H9 (cell line): Measurements from ENCODE around the gene C1QB. TPM values are rescaled to one million over a fixed set of nuclear protein-coding genes. Genes with fewer than 3 reads are reported as not detected.

Experiments
- DNase-seq: peaks from one replicate; pipeline ENCODE4 v3.0.0-alpha.2; 2017
- H2AFZ ChIP-seq: one replicate; pipeline ENCODE4 v1.6.1; 2013; ENCODE audit warnings: mild to moderate bottlenecking, low read length, control low read depth, moderate library complexity
- H2AK5ac ChIP-seq: 2 replicates; pipeline ENCODE4 v1.6.1; 2013; ENCODE audit warnings: low read length, control low read depth, mixed read lengths; ENCODE audit not compliant: insufficient read length
- H2BK120ac ChIP-seq: one replicate; pipeline ENCODE4 v1.6.1; 2013; ENCODE audit warnings: low read depth, mild to moderate bottlenecking, low read length, control low read depth, inconsistent platforms; ENCODE audit not compliant: poor library complexity, severe bottlenecking
- H2BK12ac ChIP-seq: 2 replicates; pipeline ENCODE4 v1.6.1; 2013; ENCODE audit warnings: low read length, control low read depth, mixed read lengths, low read depth; ENCODE audit not compliant: insufficient read length
- H2BK15ac ChIP-seq: 2 replicates; pipeline ENCODE4 v1.6.1; 2013; ENCODE audit warnings: low read depth, low read length, control low read depth
- H2BK20ac ChIP-seq: one replicate; pipeline ENCODE4 v1.6.1; 2013; ENCODE audit warnings: low read depth, mild to moderate bottlenecking, low read length, control low read depth, inconsistent platforms; ENCODE audit not compliant: poor library complexity, severe bottlenecking
- H2BK5ac ChIP-seq: 2 replicates; pipeline ENCODE4 v1.6.1; 2013; ENCODE audit warnings: low read length, control low read depth, mixed read lengths; ENCODE audit not compliant: insufficient read length
- H3K14ac ChIP-seq: 2 replicates; pipeline ENCODE4 v1.6.1; 2013; ENCODE audit warnings: low read length, control low read depth; ENCODE audit not compliant: insufficient read depth
- H3K18ac ChIP-seq: 2 replicates; pipeline ENCODE4 v1.6.1; 2013; ENCODE audit warnings: low read depth, mild to moderate bottlenecking, mixed read lengths, low read length, control low read depth; ENCODE audit not compliant: insufficient read length
- H3K23ac ChIP-seq: 2 replicates; pipeline ENCODE4 v1.6.1; 2013; ENCODE audit warnings: low read length, control low read depth, mixed read lengths, low read depth; ENCODE audit not compliant: insufficient read length
- H3K23me2 ChIP-seq: 2 replicates; pipeline ENCODE4 v1.6.1; 2013; ENCODE audit warnings: low read depth, mild to moderate bottlenecking, mixed read lengths, low read length, control low read depth; ENCODE audit not compliant: insufficient read length, poor library complexity, severe bottlenecking
- H3K27ac ChIP-seq: 2 replicates; pipeline ENCODE4 v1.5.1; 2013; ENCODE audit warnings: low read length, control low read depth, mixed read lengths, low read depth; ENCODE audit not compliant: insufficient read length
- H3K27me3 ChIP-seq: 2 replicates; pipeline ENCODE4 v1.6.1; 2013; ENCODE audit warnings: low read length, control low read depth, inconsistent platforms; ENCODE audit not compliant: insufficient read depth
- H3K4ac ChIP-seq: 2 replicates; pipeline ENCODE4 v1.6.1; 2013; ENCODE audit warnings: low read depth, mild to moderate bottlenecking, control low read depth, inconsistent platforms, low read length, moderate library complexity
- H3K4me1 ChIP-seq: 2 replicates; pipeline ENCODE4 v1.6.1; 2013; ENCODE audit warnings: low read length, control low read depth, inconsistent platforms; ENCODE audit not compliant: insufficient read depth
- H3K4me2 ChIP-seq: 2 replicates; pipeline ENCODE4 v1.6.1; 2013; ENCODE audit warnings: low read length, control low read depth, mixed read lengths; ENCODE audit not compliant: insufficient read length, insufficient read depth
- H3K56ac ChIP-seq: 2 replicates; pipeline ENCODE4 v1.6.1; 2013; ENCODE audit warnings: low read depth, mild to moderate bottlenecking, mixed read lengths, low read length, control low read depth; ENCODE audit not compliant: insufficient read length
- H3K79me1 ChIP-seq: 2 replicates; pipeline ENCODE4 v1.6.1; 2013; ENCODE audit warnings: low read depth, mild to moderate bottlenecking, moderate library complexity, low read length, control low read depth, inconsistent platforms; ENCODE audit not compliant: insufficient read depth, poor library complexity, severe bottlenecking
- H3K79me2 ChIP-seq: 2 replicates; pipeline ENCODE4 v1.6.1; 2013; ENCODE audit warnings: low read length, control low read depth, inconsistent platforms; ENCODE audit not compliant: insufficient read depth
- H3K9ac ChIP-seq: 2 replicates; pipeline ENCODE4 v1.6.1; 2013; ENCODE audit warnings: low read length, control low read depth, mixed read lengths; ENCODE audit not compliant: insufficient read length; ENCODE audit errors: extremely low read depth
- H3K9me3 ChIP-seq: one replicate; pipeline ENCODE4 v1.6.1; 2013; ENCODE audit warnings: low read depth, low read length, inconsistent platforms; ENCODE audit not compliant: control insufficient read depth
- H3T11ph ChIP-seq: one replicate; pipeline ENCODE4 v1.6.1; 2013; ENCODE audit warnings: mild to moderate bottlenecking, low read length, control low read depth, inconsistent platforms
- H4K20me1 ChIP-seq: one replicate; pipeline ENCODE4 v1.6.1; 2013; ENCODE audit not compliant: control insufficient read depth, insufficient read length, insufficient read depth
- H4K5ac ChIP-seq: 2 replicates; pipeline ENCODE4 v1.6.1; 2013; ENCODE audit warnings: low read depth, mild to moderate bottlenecking, mixed read lengths, low read length, control low read depth; ENCODE audit not compliant: insufficient read length
- H4K8ac ChIP-seq: replicated peaks from 2 replicates; pipeline ENCODE4 v1.6.1; 2013; ENCODE audit warnings: low read length, control low read depth, mixed read lengths, low read depth; ENCODE audit not compliant: insufficient read length
- H4K91ac ChIP-seq: 2 replicates; pipeline ENCODE4 v1.6.1; 2013; ENCODE audit warnings: low read depth, mild to moderate bottlenecking, moderate library complexity, mixed read lengths, low read length, control low read depth; ENCODE audit not compliant: insufficient read length
- H3K27ac Mint-ChIP-seq, 3 experiments: 2 replicates in 2 of 3; 3 replicates in 1 of 3; pipeline ENCODE4 v1.8.0; 2020 to 2021; ENCODE audit warnings: mixed read lengths in 3 of 3, mild to moderate bottlenecking in 1 of 3, moderate library complexity in 1 of 3
- H3K27me3 Mint-ChIP-seq: 2 replicates; pipeline ENCODE4 v1.8.0; 2021; ENCODE audit warnings: low read depth, mild to moderate bottlenecking, moderate library complexity, mixed read lengths
- H3K36me3 Mint-ChIP-seq, 3 experiments: 2 replicates in 2 of 3; 3 replicates in 1 of 3; pipeline ENCODE4 v1.8.0; 2020 to 2021; ENCODE audit warnings: low read depth in 3 of 3, mixed read lengths in 3 of 3; ENCODE audit not compliant: insufficient read depth in 1 of 3
- H3K4me1 Mint-ChIP-seq, 2 experiments: 2 replicates each; pipeline ENCODE4 v1.8.0; 2020; ENCODE audit warnings: mixed read lengths in 2 of 2
- H3K4me3 Mint-ChIP-seq, 2 experiments: 2 replicates in 1 of 2; 3 replicates in 1 of 2; pipeline ENCODE4 v1.8.0; 2020 to 2021; ENCODE audit warnings: mild to moderate bottlenecking in 2 of 2, mixed read lengths in 2 of 2, moderate library complexity in 1 of 2
- H3K9me3 Mint-ChIP-seq, 2 experiments: 2 replicates in 1 of 2; 3 replicates in 1 of 2; pipeline ENCODE4 v1.8.0; 2020; ENCODE audit warnings: mild to moderate bottlenecking in 2 of 2, mixed read lengths in 2 of 2, moderate library complexity in 1 of 2
- CTCF ChIP-seq: fragments of 200-600 bp; sonication (generic); conservative IDR thresholded peaks from 3 replicates; pipeline ENCODE4 v1.8.0; 2021; ENCODE audit warnings: antibody characterized with exemption, mild to moderate bottlenecking
- WGBS: extraction: QIAGEN DNeasy Blood & Tissue Kit; methylation state at CpG from one replicate; pipeline ENCODE4 v1.1.7; 2013; ENCODE audit warnings: missing lambda C conversion rate, low lambda C conversion rate, mixed read lengths; ENCODE audit not compliant: insufficient read length; ENCODE audit errors: extremely low coverage; 5-methylcytosine and 5-hydroxymethylcytosine counted together
- total RNA-seq: library from RNA; stranded (reverse); gene quantifications from 2 replicates; pipeline ENCODE4 v1.2.1, GENCODE V29; 2021

The C1QB gene
- total RNA-seq, 1 experiment from 2014 or later, result not detected

- no peak overlapping the region for H4K5ac ChIP-seq
- H3K27ac ChIP-seq, result no peak overlapping the region
- Mint-ChIP-seq H3K4me1 (peaks cover 8 to 9% of the 10 kb centered on the region in 2 experiments; a peak in 3 of 4 replicates), H3K4me3 (no peak overlapping the region), H3K27ac (no peak overlapping the region; a peak in 1 of 7 replicates), H3K36me3 (no peaks in the 10 kb centered on the region), H3K9me3 (no peaks in the 10 kb centered on the region; a peak in 1 of 5 replicates), H3K27me3 (peaks cover 4% of the 10 kb centered on the region)
- no peak overlapping the region for H2BK120ac ChIP-seq
- no peak overlapping the region for H3T11ph ChIP-seq
- no CpG with 5 or more reads among the region's 12 CpGs for WGBS
- H4K91ac ChIP-seq, result no peak overlapping the region
- H3K79me2 ChIP-seq, result no peaks in the 10 kb centered on the region
- H2AFZ ChIP-seq, result no peak overlapping the region
- H3K18ac ChIP-seq, result no peak overlapping the region
- H3K56ac ChIP-seq, result no peak overlapping the region
- no peaks in the 10 kb centered on the region for H3K79me1 ChIP-seq
- no peaks in the 10 kb centered on the region for H3K27me3 ChIP-seq
- H3K4me2 ChIP-seq, result no peak overlapping the region
- DNase-seq, result no peak
- H4K20me1 ChIP-seq, result no peaks in the 10 kb centered on the region
- no peak overlapping the region for H3K4ac ChIP-seq
- no peaks in the 10 kb centered on the region for H3K23me2 ChIP-seq
- H3K9ac ChIP-seq, result no peak overlapping the region
- TF ChIP-seq CTCF, result no peak
- no peak overlapping the region for H2BK12ac ChIP-seq
- no peak overlapping the region for H3K23ac ChIP-seq
- H3K14ac ChIP-seq, result no peak overlapping the region
- H2BK15ac ChIP-seq, result no peak overlapping the region
- no peak overlapping the region for H2BK20ac ChIP-seq
- no peak overlapping the region for H2AK5ac ChIP-seq
- no peaks in the 10 kb centered on the region; the same call in 1 of the 2 replicates for H3K4me1 ChIP-seq
- no peak overlapping the region for H4K8ac ChIP-seq
- no peak overlapping the region for H2BK5ac ChIP-seq
- H3K9me3 ChIP-seq, result no peaks in the 10 kb centered on the region
These were observed 49.5 kb downstream of the C1QB start for GRCh38 chr1:22702296-22703085.
